ENCODE data around the gene MTFP1.

GRCh38 chr22:30445438-30446145, 20.0 kb downstream of the MTFP1 start:
- TF ChIP-seq EZH2phosphoT487 (conservative IDR thresholded peaks at IDR 0.05; ENCODE audit: low read length) (no peak), CTCF (IDR thresholded peaks at IDR 0.05; ENCODE audit: insufficient read depth, low read length, poor library complexity, severe bottlenecking) (no peak)
